GM08714 (cell line): Measurements from ENCODE around the gene MARK1.
A peak's percentile ranks its signal among the peaks of the same experiment; 100 is the strongest.

Source experiments
- H3K4me3 ChIP-seq: fragments of 200-500 bp; sonication (Bioruptor generic); 2 replicates; pipeline ENCODE4 v1.5.1; 2014; ENCODE audit warnings: mild to moderate bottlenecking, low read length, inconsistent platforms
- ZNF274 ChIP-seq: IDR thresholded peaks from 2 replicates; pipeline ENCODE4 v1.6.1; 2012; ENCODE audit warnings: mild to moderate bottlenecking, low read depth, low read length

MARK1 gene

DNA sequence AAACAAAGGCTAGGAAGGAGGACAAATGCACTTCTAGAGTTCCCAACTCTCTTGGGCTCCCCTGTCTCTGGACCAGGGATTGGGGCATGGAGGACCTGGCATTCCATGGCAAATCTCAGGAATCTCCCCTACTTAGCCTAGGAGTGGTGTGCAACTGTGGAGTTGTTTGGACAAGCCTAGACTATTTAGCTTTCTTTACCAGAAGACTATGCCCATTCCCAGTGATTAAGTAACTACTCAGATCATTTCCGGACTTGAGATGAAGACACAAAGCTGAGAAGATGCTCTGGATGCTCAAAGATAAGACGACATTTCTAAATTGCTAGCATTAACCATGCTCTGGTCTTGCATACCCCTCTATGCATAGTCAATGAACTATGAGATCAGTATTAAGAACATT is 13.7 kb upstream of the MARK1 start:
- TF ChIP-seq ZNF274: no peak
- no peak overlapping the region for H3K4me3 ChIP-seq

DNA sequence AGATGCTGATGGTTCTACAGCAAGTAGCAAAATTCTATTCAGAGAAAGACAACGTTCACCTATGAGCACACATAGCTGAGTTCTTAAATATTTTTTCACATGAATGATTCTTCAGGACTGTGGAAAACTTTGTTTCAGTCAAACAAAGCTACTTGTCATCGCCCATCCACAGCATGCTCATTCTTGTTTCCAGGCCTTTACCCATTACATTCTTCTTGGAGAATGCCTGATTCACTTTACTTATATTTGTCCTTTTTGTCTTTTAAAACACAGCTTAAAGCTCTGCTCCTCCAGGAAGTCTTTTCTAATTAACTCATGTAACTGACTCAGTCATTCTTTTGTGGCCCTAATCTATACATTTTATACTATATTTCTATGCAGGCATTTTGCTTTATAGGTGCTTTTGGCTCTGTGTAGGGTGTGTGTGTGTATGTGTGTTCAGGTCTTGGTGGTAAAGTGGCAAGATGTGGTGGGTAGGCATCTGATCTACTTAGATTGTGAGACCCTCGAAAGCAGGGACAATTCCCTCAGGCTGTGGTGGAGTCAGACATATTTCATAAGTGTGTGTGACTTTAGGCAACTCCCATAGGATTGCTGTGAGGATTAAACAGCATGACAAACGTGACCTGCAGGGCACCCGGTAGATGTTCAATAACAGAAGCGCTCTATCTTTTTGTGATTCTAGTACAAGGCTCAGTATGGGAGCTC is 11.8 kb upstream of the MARK1 start:
- no peak for TF ChIP-seq ZNF274

DNA sequence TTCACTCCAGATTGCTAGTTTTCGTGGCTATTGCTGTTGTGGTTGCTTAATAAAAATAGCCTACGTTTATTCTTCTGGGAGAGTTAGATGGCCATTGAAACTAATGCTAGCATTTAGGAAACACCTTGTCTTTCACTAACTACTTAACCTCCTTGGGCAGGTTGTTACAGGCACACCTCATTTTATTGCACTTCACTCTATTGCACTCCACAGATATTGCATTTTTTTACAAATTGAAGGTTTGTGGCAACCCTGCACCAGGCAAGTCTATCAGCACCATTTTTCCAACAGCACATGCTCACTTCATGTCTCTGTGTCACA is 11.3 kb upstream of the MARK1 start:
- no peak for TF ChIP-seq ZNF274
- no peak overlapping the region for H3K4me3 ChIP-seq

More for the DNA sequence above, 11.8 kb upstream of the MARK1 start:
- H3K4me3 ChIP-seq: no peak overlapping the region

GRCh38 chr1:220521778-220522177 is 6.2 kb upstream of the MARK1 start:
- H3K4me3 ChIP-seq: no peak overlapping the region
- no peak for TF ChIP-seq ZNF274

- no peak overlapping the region for H3K4me3 ChIP-seq
- no peak for TF ChIP-seq ZNF274
Measured at GRCh38 chr1:220526294-220526693, 1.6 kb upstream of the MARK1 start.

GRCh38 chr1:220527279-220527907 is 543 bp upstream of the MARK1 start:
- H3K4me3 ChIP-seq: peak overlapping the region; percentile 51
- TF ChIP-seq ZNF274: no peak

DNA sequence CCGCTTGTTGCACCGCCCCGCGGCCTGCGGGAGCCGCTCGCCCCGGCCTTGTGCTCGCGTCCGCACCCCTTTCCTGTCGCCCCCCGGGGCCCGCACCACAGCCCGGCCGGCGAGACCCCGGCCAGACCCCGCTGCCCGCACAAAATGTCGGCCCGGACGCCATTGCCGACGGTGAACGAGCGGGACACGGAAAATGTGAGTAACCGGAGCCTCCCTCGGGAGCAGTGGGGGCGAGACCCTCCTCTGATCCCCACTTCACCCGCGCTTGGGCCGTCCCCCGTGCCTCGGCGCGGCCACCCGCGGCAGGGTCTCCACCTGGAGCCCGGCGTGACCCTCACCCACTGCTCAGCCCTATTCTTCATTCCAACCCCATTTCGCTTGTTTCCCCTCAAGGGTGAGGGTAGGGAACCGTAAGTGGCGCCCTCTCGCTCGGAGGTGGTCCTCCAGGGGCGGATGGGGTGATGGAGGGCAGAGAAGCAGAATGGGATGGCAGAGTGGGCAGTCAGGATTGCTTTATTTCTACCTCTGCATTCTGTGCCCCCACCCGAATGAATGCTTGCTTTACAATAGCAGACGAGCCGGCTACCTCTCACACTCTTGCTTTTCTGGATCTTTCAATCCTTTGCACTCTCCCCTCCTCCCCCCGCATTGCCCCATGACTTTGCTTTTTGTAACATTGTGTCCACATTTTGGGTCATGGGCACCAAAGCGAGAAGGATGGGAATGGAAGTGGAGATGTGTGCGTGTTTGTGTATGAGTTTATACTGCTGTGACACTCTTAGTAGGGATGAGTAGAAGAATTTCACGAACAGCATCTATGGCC is 954 bp downstream of the MARK1 start:
- peak overlapping the region; percentile 51 for H3K4me3 ChIP-seq
- no peak for TF ChIP-seq ZNF274

GRCh38 chr1:220529521-220530020 is 1.6 kb downstream of the MARK1 start:
- H3K4me3 ChIP-seq: peak overlapping the region; percentile 28; the same call in 1 of the 2 replicates
- TF ChIP-seq ZNF274: no peak

DNA sequence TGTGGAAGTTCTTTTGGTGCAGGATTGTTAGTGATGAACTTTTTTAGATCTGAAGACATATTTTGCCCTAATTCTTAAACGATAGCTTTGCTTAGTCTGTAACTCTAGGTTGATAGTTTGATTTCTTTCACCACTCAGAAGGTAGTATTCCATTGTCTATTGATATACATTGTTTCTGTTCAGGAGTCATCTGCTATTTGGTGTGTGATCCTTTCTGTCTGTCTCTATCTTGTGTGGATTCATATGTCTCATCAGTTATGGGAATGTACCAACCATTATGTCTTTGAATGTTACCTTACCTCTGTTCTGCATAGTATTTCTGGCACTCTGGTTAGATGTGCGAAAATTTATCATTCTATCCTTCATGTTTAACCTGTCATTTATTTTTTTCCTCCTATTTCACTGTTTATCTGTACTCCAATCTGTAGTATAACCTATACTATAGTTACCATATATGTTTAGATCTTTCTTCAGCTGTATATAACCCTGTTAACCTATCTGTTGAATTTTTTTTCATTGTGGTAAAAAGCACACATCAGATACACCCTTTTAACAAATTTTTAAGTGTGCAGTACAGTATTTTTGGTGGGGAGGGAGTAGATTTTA is 5.7 kb downstream of the MARK1 start:
- TF ChIP-seq ZNF274: no peak
- H3K4me3 ChIP-seq: no peak overlapping the region

DNA sequence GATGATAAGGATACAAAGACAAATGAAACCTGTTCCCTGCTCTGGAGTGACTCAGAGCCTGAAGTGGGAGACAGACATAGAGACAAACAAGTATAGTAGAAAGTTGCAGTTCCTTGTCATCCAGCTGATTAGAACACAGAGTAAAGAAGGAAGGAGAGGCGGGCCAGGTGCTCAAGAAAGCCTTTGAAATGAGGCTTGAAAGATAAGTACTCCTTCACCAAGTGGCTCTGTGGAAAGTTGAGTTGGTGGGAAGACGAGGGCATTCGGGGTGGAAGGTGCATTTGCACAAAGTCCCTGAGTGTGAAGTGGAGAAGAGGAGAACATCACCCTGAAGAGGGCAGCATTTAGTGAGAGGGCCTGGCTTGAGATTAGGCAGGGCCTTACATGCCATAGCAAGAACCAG is 17.0 kb downstream of the MARK1 start:
- H3K4me3 ChIP-seq: no peak overlapping the region
- TF ChIP-seq ZNF274: no peak

- no peak for TF ChIP-seq ZNF274
- no peak overlapping the region for H3K4me3 ChIP-seq
Measured at GRCh38 chr1:220550811-220551399, 23.0 kb downstream of the MARK1 start.

DNA sequence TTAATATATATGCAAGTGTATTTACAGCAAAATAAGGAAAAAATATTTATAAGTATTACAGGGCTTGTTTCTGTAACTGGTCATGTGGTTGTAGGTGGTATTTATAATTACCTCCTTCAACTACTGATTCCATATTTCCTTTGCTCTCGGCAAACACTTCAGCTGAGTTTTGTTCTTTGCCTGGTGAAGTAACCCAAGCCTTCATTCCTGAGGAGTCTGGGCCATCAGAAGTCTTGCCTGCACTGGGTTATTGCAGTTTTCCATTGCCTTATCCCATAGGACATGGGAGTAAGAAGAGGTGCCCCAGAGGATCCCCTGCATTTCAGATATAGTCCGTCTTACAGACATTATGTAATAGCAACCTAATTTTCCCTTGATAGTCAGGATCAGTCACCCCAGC is 23.8 kb downstream of the MARK1 start:
- no peak overlapping the region for H3K4me3 ChIP-seq
- no peak for TF ChIP-seq ZNF274

- TF ChIP-seq ZNF274: no peak
- no peak overlapping the region for H3K4me3 ChIP-seq
Measured at GRCh38 chr1:220552672-220553260, 24.8 kb downstream of the MARK1 start.

GRCh38 chr1:220556641-220557040 is 28.7 kb downstream of the MARK1 start:
- no peak for TF ChIP-seq ZNF274
- no peak overlapping the region for H3K4me3 ChIP-seq
